Mucosa of descending colon (tissue), 3 donors: ENCODE results near the gene TKT. TPM values are rescaled to one million over a fixed set of nuclear protein-coding genes. Genes with fewer than 3 reads are reported as not detected.

Source experiments
- ATAC-seq: fragments of 200-7000 bp; cut with Tn5 transposase; one replicate; pipeline ENCODE4 v1.9.1; 2020; ENCODE audit warnings: mild to moderate bottlenecking, moderate library complexity
- DNase-seq, 3 donors: peaks; one replicate each; pipeline ENCODE4 v3.0.0-alpha.2; 2020
- H3K36me3 ChIP-seq: fragments of 200-600 bp; one replicate; pipeline ENCODE4 v1.8.0; 2021; ENCODE audit warnings: low read depth, mild to moderate bottlenecking
- H3K4me1 ChIP-seq: fragments of 200-600 bp; one replicate; pipeline ENCODE4 v1.8.0; 2021; ENCODE audit warnings: low read depth, mild to moderate bottlenecking
- H3K4me3 ChIP-seq: fragments of 200-600 bp; one replicate; pipeline ENCODE4 v1.8.0; 2021; ENCODE audit warnings: mild to moderate bottlenecking
- H3K9me3 ChIP-seq: fragments of 200-600 bp; one replicate; pipeline ENCODE4 v1.8.0; 2021; ENCODE audit warnings: mild to moderate bottlenecking
- intact Hi-C, 2 donors: fragments of 100-400 bp; cut with DNase I in 1 of 2; cut with micrococcal nuclease in 1 of 2; formaldehyde crosslinking; loops; one replicate each; pipeline versions ENCODE4 v1.11.0 to v1.11.1; 2022; cut with DNase I, micrococcal nuclease
- total RNA-seq, 3 donors: library from RNA; stranded (reverse); fragmentation: NEBNext Ultra II Directional in 2 of 3; extraction: Animal tissue kit (Norgen Biotek cat#: 25700) in 2 of 3; gene quantifications; one replicate each; pipeline versions ENCODE4 v1.2.1 to v1.2.4, GENCODE V29; 2021 to 2023
- TF ChIP-seq, protein P1 (sequence below): fragments of 200-600 bp; IDR thresholded peaks from one replicate; pipeline ENCODE4 v1.8.0; 2022; ENCODE audit warnings: antibody characterized with exemption, mild to moderate bottlenecking
- donor health status: DM: no; HTN: no; CAD: no; lungs with moderate emphysema.
- donor health status: DM: no; HTN: no; CAD: no.
- donor health status: DM: no; HTN: yes; CAD: no.

Gene TKT
- total RNA-seq, 3 donors from 2014 or later, result 180 to 260 (median 226) TPM

DNA sequence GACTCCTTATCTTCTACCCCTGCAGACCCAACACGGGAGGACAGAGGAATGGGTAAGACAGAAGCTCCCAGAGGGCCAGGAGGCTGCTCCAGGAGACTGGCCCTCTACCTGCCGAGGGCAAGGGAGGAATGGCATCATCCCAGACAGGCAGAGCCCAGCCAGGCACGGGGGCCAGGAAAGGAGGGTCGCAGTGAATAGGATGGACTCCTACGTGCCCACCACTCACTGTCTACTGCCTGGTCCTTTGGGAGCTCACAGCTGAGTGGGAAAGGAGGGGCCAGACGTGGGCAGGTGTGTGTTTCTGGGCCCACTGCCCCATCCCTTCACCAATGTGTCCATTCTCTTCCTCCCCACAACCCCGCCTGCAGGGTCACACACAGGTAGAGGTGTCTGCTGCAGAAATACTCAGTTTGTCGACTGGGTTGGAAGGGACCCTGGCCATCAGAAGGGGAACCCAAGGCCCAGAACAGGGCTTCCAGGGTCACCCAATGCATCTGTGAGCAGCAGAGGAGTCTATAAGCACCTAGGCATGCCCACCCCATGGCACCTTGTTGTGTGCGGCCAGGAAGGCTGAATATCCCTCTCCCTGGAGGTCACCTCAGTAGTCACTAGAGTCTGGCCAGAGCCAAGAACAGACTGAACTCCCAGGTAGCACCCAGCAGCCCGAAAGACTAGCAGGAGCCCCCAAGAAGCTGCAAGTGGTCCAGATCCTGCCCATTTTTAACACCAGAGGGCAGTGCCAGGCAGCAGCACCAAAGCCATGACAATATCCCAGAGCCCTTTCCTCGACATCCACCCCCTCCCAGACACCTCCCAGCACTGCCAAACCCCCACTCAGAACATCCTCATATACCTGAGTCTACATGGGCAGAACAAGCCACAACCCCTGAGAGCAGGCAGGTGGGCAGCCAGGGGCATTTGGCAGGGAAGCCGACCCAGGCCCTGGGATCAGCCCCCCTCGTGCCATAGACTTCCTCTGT is 24.0 kb downstream of the TKT start:
- TF ChIP-seq, protein P1, sequence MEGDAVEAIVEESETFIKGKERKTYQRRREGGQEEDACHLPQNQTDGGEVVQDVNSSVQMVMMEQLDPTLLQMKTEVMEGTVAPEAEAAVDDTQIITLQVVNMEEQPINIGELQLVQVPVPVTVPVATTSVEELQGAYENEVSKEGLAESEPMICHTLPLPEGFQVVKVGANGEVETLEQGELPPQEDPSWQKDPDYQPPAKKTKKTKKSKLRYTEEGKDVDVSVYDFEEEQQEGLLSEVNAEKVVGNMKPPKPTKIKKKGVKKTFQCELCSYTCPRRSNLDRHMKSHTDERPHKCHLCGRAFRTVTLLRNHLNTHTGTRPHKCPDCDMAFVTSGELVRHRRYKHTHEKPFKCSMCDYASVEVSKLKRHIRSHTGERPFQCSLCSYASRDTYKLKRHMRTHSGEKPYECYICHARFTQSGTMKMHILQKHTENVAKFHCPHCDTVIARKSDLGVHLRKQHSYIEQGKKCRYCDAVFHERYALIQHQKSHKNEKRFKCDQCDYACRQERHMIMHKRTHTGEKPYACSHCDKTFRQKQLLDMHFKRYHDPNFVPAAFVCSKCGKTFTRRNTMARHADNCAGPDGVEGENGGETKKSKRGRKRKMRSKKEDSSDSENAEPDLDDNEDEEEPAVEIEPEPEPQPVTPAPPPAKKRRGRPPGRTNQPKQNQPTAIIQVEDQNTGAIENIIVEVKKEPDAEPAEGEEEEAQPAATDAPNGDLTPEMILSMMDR, result no peak
- DNase-seq, result peak in 2 of 3 donors; percentile 8 to 27
- intact Hi-C loops, result no loop called here
- H3K4me3 ChIP-seq, result no peak overlapping the region
- H3K9me3 ChIP-seq, result no peaks in the 10 kb centered on the region
- ATAC-seq, result no peak
- H3K36me3 ChIP-seq, result peaks cover 15% of the 10 kb centered on the region
- peaks cover 8% of the 10 kb centered on the region for H3K4me1 ChIP-seq

DNA sequence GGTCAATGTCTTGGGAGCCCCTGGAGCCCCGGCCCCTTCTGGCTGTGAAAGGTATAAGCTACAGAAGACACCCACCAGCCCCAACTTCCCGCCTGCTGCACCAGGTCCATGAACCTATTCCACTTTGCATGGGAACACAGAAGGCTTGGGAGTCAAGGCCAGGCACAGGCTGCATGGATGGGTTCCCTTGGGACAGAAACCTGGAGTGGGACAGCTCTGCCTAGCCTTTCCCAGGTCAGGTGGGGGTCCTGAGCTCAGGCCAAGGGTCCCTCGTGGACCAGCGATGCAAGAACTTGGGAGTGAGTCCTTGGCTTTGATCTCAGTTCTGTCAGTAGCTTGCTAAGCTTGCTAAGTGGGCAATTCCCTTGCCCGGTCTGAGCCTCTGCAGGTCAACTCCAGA is 25.0 kb downstream of the TKT start:
- ATAC-seq (no peak), DNase-seq (peak in 1 of 3 donors; percentile 13)
- H3K4me3 ChIP-seq, result no peak overlapping the region
- intact Hi-C loops, result no loop called here
- TF ChIP-seq, protein P1, result no peak
- H3K9me3 ChIP-seq, result no peaks in the 10 kb centered on the region
- H3K36me3 ChIP-seq, result peaks cover 15% of the 10 kb centered on the region
- no peaks in the 10 kb centered on the region for H3K4me1 ChIP-seq

DNA sequence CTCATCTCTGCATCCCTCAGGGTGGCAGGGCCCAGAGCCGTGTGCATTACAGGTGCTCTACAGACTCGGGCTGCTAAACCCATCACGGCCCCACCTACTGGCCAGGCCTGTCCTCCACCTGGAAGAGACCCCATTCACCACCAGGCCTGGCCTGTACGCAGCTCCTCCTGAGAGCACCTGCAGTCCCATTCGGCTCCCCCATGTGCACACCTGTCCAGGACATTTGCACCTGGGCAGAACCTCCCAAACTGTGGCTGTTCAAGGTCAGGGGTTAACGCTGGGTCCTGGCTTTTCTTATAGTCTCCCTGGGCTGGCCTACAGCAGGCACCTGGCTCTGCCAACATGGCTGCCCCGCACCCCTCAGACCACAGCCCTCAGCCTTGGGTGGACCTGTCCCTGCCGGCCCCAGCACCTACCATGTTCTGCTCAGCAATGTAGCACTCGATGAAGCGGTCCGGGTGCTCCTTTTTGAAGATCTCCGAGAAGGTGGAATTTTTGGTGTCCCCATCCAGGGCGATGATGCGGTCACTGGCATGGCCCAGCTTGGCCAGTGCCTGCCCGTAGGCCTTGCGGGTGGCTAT is 25.7 kb downstream of the TKT start:
- TF ChIP-seq, protein P1, result no peak
- ATAC-seq, result no peak
- H3K9me3 ChIP-seq, result no peaks in the 10 kb centered on the region
- H3K36me3 ChIP-seq, result peaks cover 22% of the 10 kb centered on the region
- intact Hi-C loops, result no loop called here
- H3K4me1 ChIP-seq, result no peaks in the 10 kb centered on the region
- H3K4me3 ChIP-seq, result no peak overlapping the region
- peak in 1 of 3 donors; percentile 34 for DNase-seq

- Histone ChIP-seq H3K36me3 (peaks cover 22% of the 10 kb centered on the region), H3K4me1 (no peaks in the 10 kb centered on the region), H3K4me3 (no peak overlapping the region), H3K9me3 (no peaks in the 10 kb centered on the region)
- ATAC-seq (no peak), DNase-seq (no peak)
- TF ChIP-seq, protein P1, result no peak
- intact Hi-C loops, result no loop called here
Measured at GRCh38 chr3:53229606-53230005, 26.2 kb downstream of the TKT start.

DNA sequence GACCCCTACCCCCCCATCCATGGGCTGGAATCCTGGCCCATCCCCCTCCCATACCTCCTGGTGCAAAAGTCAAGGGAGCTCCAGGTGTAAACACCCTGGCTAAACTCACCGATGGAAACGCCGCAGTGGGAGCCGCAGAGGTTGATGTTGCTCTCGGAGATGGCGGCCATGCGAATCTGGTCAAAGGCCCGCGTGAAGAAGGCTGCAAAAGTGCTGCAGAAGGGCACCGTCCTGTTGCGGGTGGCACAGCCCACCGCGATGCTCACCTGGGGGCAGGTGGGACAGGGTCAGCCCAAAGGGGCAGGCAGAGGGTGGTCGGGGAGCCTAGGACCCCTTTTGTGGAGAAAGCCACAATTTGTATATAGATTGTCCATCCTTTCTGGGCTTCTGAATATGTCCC is 26.7 kb downstream of the TKT start:
- H3K4me3 ChIP-seq, result no peak overlapping the region
- H3K4me1 ChIP-seq, result no peaks in the 10 kb centered on the region
- DNase-seq (peak in 1 of 3 donors; percentile 39), ATAC-seq (no peak)
- intact Hi-C loops, result no loop called here
- H3K9me3 ChIP-seq, result no peaks in the 10 kb centered on the region
- TF ChIP-seq, protein P1, result no peak
- peaks cover 22% of the 10 kb centered on the region for H3K36me3 ChIP-seq
